H9 (cell line): ENCODE measurements around the gene MAGED1. TPM values are rescaled to one million over a fixed set of nuclear protein-coding genes. Genes with fewer than 3 reads are reported as not detected.

Source experiments
- DNase-seq: peaks from one replicate; pipeline ENCODE4 v3.0.0-alpha.2; 2017
- H2AFZ ChIP-seq: one replicate; pipeline ENCODE4 v1.6.1; 2013; ENCODE audit warnings: mild to moderate bottlenecking, low read length, control low read depth, moderate library complexity
- H2AK5ac ChIP-seq: 2 replicates; pipeline ENCODE4 v1.6.1; 2013; ENCODE audit warnings: low read length, control low read depth, mixed read lengths; ENCODE audit not compliant: insufficient read length
- H2BK120ac ChIP-seq: one replicate; pipeline ENCODE4 v1.6.1; 2013; ENCODE audit warnings: low read depth, mild to moderate bottlenecking, low read length, control low read depth, inconsistent platforms; ENCODE audit not compliant: poor library complexity, severe bottlenecking
- H2BK12ac ChIP-seq: 2 replicates; pipeline ENCODE4 v1.6.1; 2013; ENCODE audit warnings: low read length, control low read depth, mixed read lengths, low read depth; ENCODE audit not compliant: insufficient read length
- H2BK15ac ChIP-seq: 2 replicates; pipeline ENCODE4 v1.6.1; 2013; ENCODE audit warnings: low read depth, low read length, control low read depth
- H2BK20ac ChIP-seq: one replicate; pipeline ENCODE4 v1.6.1; 2013; ENCODE audit warnings: low read depth, mild to moderate bottlenecking, low read length, control low read depth, inconsistent platforms; ENCODE audit not compliant: poor library complexity, severe bottlenecking
- H2BK5ac ChIP-seq: 2 replicates; pipeline ENCODE4 v1.6.1; 2013; ENCODE audit warnings: low read length, control low read depth, mixed read lengths; ENCODE audit not compliant: insufficient read length
- H3K14ac ChIP-seq: 2 replicates; pipeline ENCODE4 v1.6.1; 2013; ENCODE audit warnings: low read length, control low read depth; ENCODE audit not compliant: insufficient read depth
- H3K18ac ChIP-seq: 2 replicates; pipeline ENCODE4 v1.6.1; 2013; ENCODE audit warnings: low read depth, mild to moderate bottlenecking, mixed read lengths, low read length, control low read depth; ENCODE audit not compliant: insufficient read length
- H3K23ac ChIP-seq: 2 replicates; pipeline ENCODE4 v1.6.1; 2013; ENCODE audit warnings: low read length, control low read depth, mixed read lengths, low read depth; ENCODE audit not compliant: insufficient read length
- H3K23me2 ChIP-seq: 2 replicates; pipeline ENCODE4 v1.6.1; 2013; ENCODE audit warnings: low read depth, mild to moderate bottlenecking, mixed read lengths, low read length, control low read depth; ENCODE audit not compliant: insufficient read length, poor library complexity, severe bottlenecking
- H3K27ac ChIP-seq: 2 replicates; pipeline ENCODE4 v1.5.1; 2013; ENCODE audit warnings: low read length, control low read depth, mixed read lengths, low read depth; ENCODE audit not compliant: insufficient read length
- H3K27me3 ChIP-seq: 2 replicates; pipeline ENCODE4 v1.6.1; 2013; ENCODE audit warnings: low read length, control low read depth, inconsistent platforms; ENCODE audit not compliant: insufficient read depth
- H3K4ac ChIP-seq: 2 replicates; pipeline ENCODE4 v1.6.1; 2013; ENCODE audit warnings: low read depth, mild to moderate bottlenecking, control low read depth, inconsistent platforms, low read length, moderate library complexity
- H3K4me1 ChIP-seq: 2 replicates; pipeline ENCODE4 v1.6.1; 2013; ENCODE audit warnings: low read length, control low read depth, inconsistent platforms; ENCODE audit not compliant: insufficient read depth
- H3K4me2 ChIP-seq: 2 replicates; pipeline ENCODE4 v1.6.1; 2013; ENCODE audit warnings: low read length, control low read depth, mixed read lengths; ENCODE audit not compliant: insufficient read length, insufficient read depth
- H3K56ac ChIP-seq: 2 replicates; pipeline ENCODE4 v1.6.1; 2013; ENCODE audit warnings: low read depth, mild to moderate bottlenecking, mixed read lengths, low read length, control low read depth; ENCODE audit not compliant: insufficient read length
- H3K79me1 ChIP-seq: 2 replicates; pipeline ENCODE4 v1.6.1; 2013; ENCODE audit warnings: low read depth, mild to moderate bottlenecking, moderate library complexity, low read length, control low read depth, inconsistent platforms; ENCODE audit not compliant: insufficient read depth, poor library complexity, severe bottlenecking
- H3K79me2 ChIP-seq: 2 replicates; pipeline ENCODE4 v1.6.1; 2013; ENCODE audit warnings: low read length, control low read depth, inconsistent platforms; ENCODE audit not compliant: insufficient read depth
- H3K9ac ChIP-seq: 2 replicates; pipeline ENCODE4 v1.6.1; 2013; ENCODE audit warnings: low read length, control low read depth, mixed read lengths; ENCODE audit not compliant: insufficient read length; ENCODE audit errors: extremely low read depth
- H3K9me3 ChIP-seq: one replicate; pipeline ENCODE4 v1.6.1; 2013; ENCODE audit warnings: low read depth, low read length, inconsistent platforms; ENCODE audit not compliant: control insufficient read depth
- H3T11ph ChIP-seq: one replicate; pipeline ENCODE4 v1.6.1; 2013; ENCODE audit warnings: mild to moderate bottlenecking, low read length, control low read depth, inconsistent platforms
- H4K20me1 ChIP-seq: one replicate; pipeline ENCODE4 v1.6.1; 2013; ENCODE audit not compliant: control insufficient read depth, insufficient read length, insufficient read depth
- H4K5ac ChIP-seq: 2 replicates; pipeline ENCODE4 v1.6.1; 2013; ENCODE audit warnings: low read depth, mild to moderate bottlenecking, mixed read lengths, low read length, control low read depth; ENCODE audit not compliant: insufficient read length
- H4K8ac ChIP-seq: replicated peaks from 2 replicates; pipeline ENCODE4 v1.6.1; 2013; ENCODE audit warnings: low read length, control low read depth, mixed read lengths, low read depth; ENCODE audit not compliant: insufficient read length
- H4K91ac ChIP-seq: 2 replicates; pipeline ENCODE4 v1.6.1; 2013; ENCODE audit warnings: low read depth, mild to moderate bottlenecking, moderate library complexity, mixed read lengths, low read length, control low read depth; ENCODE audit not compliant: insufficient read length
- H3K27ac Mint-ChIP-seq, 3 experiments: 2 replicates in 2 of 3; 3 replicates in 1 of 3; pipeline ENCODE4 v1.8.0; 2020 to 2021; ENCODE audit warnings: mixed read lengths in 3 of 3, mild to moderate bottlenecking in 1 of 3, moderate library complexity in 1 of 3
- H3K27me3 Mint-ChIP-seq: 2 replicates; pipeline ENCODE4 v1.8.0; 2021; ENCODE audit warnings: low read depth, mild to moderate bottlenecking, moderate library complexity, mixed read lengths
- H3K36me3 Mint-ChIP-seq, 3 experiments: 2 replicates in 2 of 3; 3 replicates in 1 of 3; pipeline ENCODE4 v1.8.0; 2020 to 2021; ENCODE audit warnings: low read depth in 3 of 3, mixed read lengths in 3 of 3; ENCODE audit not compliant: insufficient read depth in 1 of 3
- H3K4me1 Mint-ChIP-seq, 2 experiments: 2 replicates each; pipeline ENCODE4 v1.8.0; 2020; ENCODE audit warnings: mixed read lengths in 2 of 2
- H3K4me3 Mint-ChIP-seq, 2 experiments: 2 replicates in 1 of 2; 3 replicates in 1 of 2; pipeline ENCODE4 v1.8.0; 2020 to 2021; ENCODE audit warnings: mild to moderate bottlenecking in 2 of 2, mixed read lengths in 2 of 2, moderate library complexity in 1 of 2
- H3K9me3 Mint-ChIP-seq, 2 experiments: 2 replicates in 1 of 2; 3 replicates in 1 of 2; pipeline ENCODE4 v1.8.0; 2020; ENCODE audit warnings: mild to moderate bottlenecking in 2 of 2, mixed read lengths in 2 of 2, moderate library complexity in 1 of 2
- CTCF ChIP-seq: fragments of 200-600 bp; sonication (generic); conservative IDR thresholded peaks from 3 replicates; pipeline ENCODE4 v1.8.0; 2021; ENCODE audit warnings: antibody characterized with exemption, mild to moderate bottlenecking
- WGBS: extraction: QIAGEN DNeasy Blood & Tissue Kit; methylation state at CpG from one replicate; pipeline ENCODE4 v1.1.7; 2013; ENCODE audit warnings: missing lambda C conversion rate, low lambda C conversion rate, mixed read lengths; ENCODE audit not compliant: insufficient read length; ENCODE audit errors: extremely low coverage; 5-methylcytosine and 5-hydroxymethylcytosine counted together
- total RNA-seq: library from RNA; stranded (reverse); gene quantifications from 2 replicates; pipeline ENCODE4 v1.2.1, GENCODE V29; 2021

The MAGED1 gene
- total RNA-seq, 1 experiment from 2014 or later, result 163 TPM

GRCh38 chrX:51851507-51852085 lies 41.8 kb upstream of the MAGED1 start:
- peaks cover 7% of the 10 kb centered on the region; the same call in 1 of the 2 replicates for H3K79me2 ChIP-seq
- peaks cover 64 to 68% of the 10 kb centered on the region in 2 experiments for H3K9me3 Mint-ChIP-seq
- no peaks in the 10 kb centered on the region for H3K27me3 Mint-ChIP-seq

More at GRCh38 chrX:51851507-51852085, 41.8 kb upstream of the MAGED1 start:
- no peaks in the 10 kb centered on the region for H4K20me1 ChIP-seq
- H3K9ac ChIP-seq, result no peak overlapping the region
- no peak overlapping the region for H3T11ph ChIP-seq
- H4K8ac ChIP-seq, result no peak overlapping the region
- no peak overlapping the region for H3K56ac ChIP-seq
- H3K23me2 ChIP-seq, result no peaks in the 10 kb centered on the region
- peaks cover 20 to 25% (median 20%) of the 10 kb centered on the region in 3 experiments for H3K36me3 Mint-ChIP-seq
- H3K27ac Mint-ChIP-seq, result peak overlapping the region; percentile 90 to 98 (median 97)
- no peak overlapping the region for H3K4ac ChIP-seq
- H2BK15ac ChIP-seq, result no peak overlapping the region
- peaks cover 4% of the 10 kb centered on the region; the same call in 1 of the 2 replicates for H3K4me1 ChIP-seq
- no peak overlapping the region for H2BK120ac ChIP-seq
- H4K5ac ChIP-seq, result no peak overlapping the region
- H2AK5ac ChIP-seq, result no peak overlapping the region
- no peaks in the 10 kb centered on the region for H3K27me3 ChIP-seq
- no CpG with 5 or more reads among the region's 3 CpGs for WGBS
- H3K18ac ChIP-seq, result no peak overlapping the region
- no peak overlapping the region for H3K14ac ChIP-seq
- H2BK5ac ChIP-seq, result no peak overlapping the region
- H3K79me1 ChIP-seq, result no peaks in the 10 kb centered on the region
- peaks cover 16% of the 10 kb centered on the region for H3K9me3 ChIP-seq
- no peak for DNase-seq
- H3K27ac ChIP-seq, result peak overlapping the region; percentile 76
- H3K4me2 ChIP-seq, result peak overlapping the region; percentile 21
- TF ChIP-seq CTCF, result no peak
- H3K4me1 Mint-ChIP-seq, result peaks cover 61 to 68% of the 10 kb centered on the region in 2 experiments
- H2BK20ac ChIP-seq, result no peak overlapping the region
- H2AFZ ChIP-seq, result no peak overlapping the region
- peak overlapping the region; percentile 50 for H2BK12ac ChIP-seq
- H3K4me3 Mint-ChIP-seq, result peak overlapping the region in 1 of 2 experiments; percentile 27; a peak in 2 of 5 replicates
- H3K23ac ChIP-seq, result no peak overlapping the region
- H4K91ac ChIP-seq, result no peak overlapping the region
